ENCODE results near the gene LARGE1. TPM values are rescaled to one million over a fixed set of nuclear protein-coding genes. Genes with fewer than 3 reads are reported as not detected.

Gene LARGE1
- total RNA-seq, 1 experiment from 2014 or later, result 1.5 TPM

- ChIA-PET CTCF (no interaction called here), RAD21 (ENCODE audit: low non-redundant PET in 1 of 2, low total read pairs in 2 of 2, uncharacterized antibody in 2 of 2, unreplicated experiment in 2 of 2) (no interaction called here), POLR2A (no interaction called here)
- Histone ChIP-seq H4K20me1 (ENCODE audit: insufficient read depth) (no peaks in the 10 kb centered on the region), H3K4me2 (ENCODE audit: low read length) (no peak overlapping the region), H3K79me2 (ENCODE audit: insufficient read depth, low read length) (no peaks in the 10 kb centered on the region), H3K27ac (ENCODE audit: low read depth, low read length) (no peak overlapping the region), H2AFZ (ENCODE audit: low read depth, low read length, poor library complexity, severe bottlenecking) (no peak overlapping the region), H3K4me1 (ENCODE audit: control insufficient read depth in 1 of 2, insufficient read depth in 2 of 2, low read length in 2 of 2) (no peaks in the 10 kb centered on the region), H3K9me2 (ENCODE audit: insufficient read depth) (no peaks in the 10 kb centered on the region), H3K36me3 (ENCODE audit: control insufficient read depth in 1 of 2, insufficient read depth in 2 of 2, low read length in 2 of 2) (no peaks in the 10 kb centered on the region), H3K9me3 (ENCODE audit: control insufficient read depth in 1 of 2, insufficient read depth in 1 of 2, low read depth in 1 of 2, low read length in 2 of 2) (peaks cover 0 to 27% of the 10 kb centered on the region in 2 experiments; a peak in 2 of 4 replicates), H3K27me3 (ENCODE audit: insufficient read depth, low read length) (no peaks in the 10 kb centered on the region), H3K9ac (ENCODE audit: low read length) (no peak overlapping the region), H3K4me3 (replicated peaks in 1 of 2; ENCODE audit: low read depth in 1 of 2, low read length in 2 of 2) (no peak overlapping the region)
- ATAC-seq (no peak), DNase-seq (ENCODE audit: low read depth, low spot score) (no peak)
- no peak for TF ChIP-seq FOSL1 (IDR thresholded peaks at IDR 0.05; ENCODE audit: low read depth)
- no peak for TF ChIP-seq RAD21 (IDR thresholded peaks at IDR 0.05; ENCODE audit: low read depth)
- no peak for TF ChIP-seq JUND (IDR thresholded peaks at IDR 0.05)
- TF ChIP-seq TCF7L2 (IDR thresholded peaks at IDR 0.05; ENCODE audit: borderline replicate concordance, extremely low read depth, insufficient read depth, insufficient read length), result no peak
- TF ChIP-seq REST (IDR thresholded peaks at IDR 0.05; ENCODE audit: low read depth), result no peak
- TF ChIP-seq ZBTB33 (IDR thresholded peaks at IDR 0.05; ENCODE audit: extremely low read depth, insufficient replicate concordance, low read length), result no peak
- TF ChIP-seq POLR2AphosphoS5 (IDR thresholded peaks at IDR 0.05; ENCODE audit: low read depth, low read length), result no peak
- no peak for TF ChIP-seq YY1 (IDR thresholded peaks at IDR 0.05; ENCODE audit: extremely low read depth, insufficient replicate concordance, low read depth, low read length)
- TF ChIP-seq MAX (IDR thresholded peaks at IDR 0.05), result no peak
- no peak for TF ChIP-seq ELF1 (IDR thresholded peaks at IDR 0.05; ENCODE audit: borderline replicate concordance, low read depth)
- TF ChIP-seq ZNF274 (IDR thresholded peaks at IDR 0.05; ENCODE audit: low read depth, low read length), result no peak
- no peak for TF ChIP-seq EGR1 (IDR thresholded peaks at IDR 0.05; ENCODE audit: low read depth)
- TF ChIP-seq ZFX (IDR thresholded peaks at IDR 0.05), result no peak
- TF ChIP-seq EZH2 (IDR thresholded peaks at IDR 0.05), result no peak
- no peak for TF ChIP-seq CEBPB (IDR thresholded peaks at IDR 0.05; ENCODE audit: low read depth)
- TF ChIP-seq SP1 (IDR thresholded peaks at IDR 0.05; ENCODE audit: low read depth), result no peak
- TF ChIP-seq SRF (IDR thresholded peaks at IDR 0.05; ENCODE audit: low read depth), result no peak
- no peak for TF ChIP-seq ATF3 (IDR thresholded peaks at IDR 0.05)
- TF ChIP-seq CTCF (IDR thresholded peaks at IDR 0.05 in 2 of 3, conservative IDR thresholded peaks at IDR 0.05 in 1 of 3; ENCODE audit: borderline replicate concordance in 1 of 3, insufficient read depth in 1 of 3, low read depth in 2 of 3, low read length in 2 of 3), result no peak
- intact Hi-C loops (cut with micrococcal nuclease), result no loop called here
- no TSS peak for BruUV-seq (replicated peaks)
These were observed 348.2 kb downstream of the LARGE1 start for GRCh38 chr22:33572086-33572485.
